ENCODE measurements around the gene MELTF.

Gene MELTF

GRCh38 chr3:197030379-197031314 lies 1.0 kb upstream of the MELTF start:
- H3K27ac Mint-ChIP-seq: peak overlapping the region; percentile 32
- no peaks in the 10 kb centered on the region for H3K9me3 Mint-ChIP-seq
- peak overlapping the region; percentile 73 for H3K4me3 Mint-ChIP-seq
- ATAC-seq: no peak
- no peak for DNase-seq (ENCODE audit: low spot score in 2 of 2)
- H3K36me3 Mint-ChIP-seq: no peaks in the 10 kb centered on the region
- H3K4me1 Mint-ChIP-seq: no peaks in the 10 kb centered on the region

GRCh38 chr3:197028728-197029510 lies 698 bp downstream of the MELTF start:
- H3K36me3 Mint-ChIP-seq: no peaks in the 10 kb centered on the region
- peak overlapping the region; percentile 64 for H3K27ac Mint-ChIP-seq
- H3K9me3 Mint-ChIP-seq: no peaks in the 10 kb centered on the region
- no peaks in the 10 kb centered on the region for H3K4me1 Mint-ChIP-seq
- H3K4me3 Mint-ChIP-seq: peak overlapping the region; percentile 73
- ATAC-seq: peak; percentile 45
- DNase-seq (ENCODE audit: low spot score in 2 of 2): no peak

- Mint-ChIP-seq H3K9me3 (no peaks in the 10 kb centered on the region), H3K4me3 (peak overlapping the region; percentile 73), H3K36me3 (no peaks in the 10 kb centered on the region), H3K4me1 (peaks cover 6% of the 10 kb centered on the region), H3K27ac (no peak overlapping the region)
- no peak for ATAC-seq
- DNase-seq (ENCODE audit: low spot score in 2 of 2): peak in 1 of 2 donors; percentile 53
These were observed 1.5 kb downstream of the MELTF start for GRCh38 chr3:197027896-197028727.

- DNase-seq (ENCODE audit: low spot score in 2 of 2) (peak in 1 of 2 donors; percentile 48), ATAC-seq (no peak)
- Mint-ChIP-seq H3K4me1 (peaks cover 8% of the 10 kb centered on the region), H3K36me3 (no peaks in the 10 kb centered on the region), H3K27ac (no peak overlapping the region), H3K4me3 (no peak overlapping the region), H3K9me3 (no peaks in the 10 kb centered on the region)
These were observed 2.3 kb downstream of the MELTF start for GRCh38 chr3:197027151-197027895.

- Mint-ChIP-seq H3K4me3 (no peak overlapping the region), H3K9me3 (no peaks in the 10 kb centered on the region), H3K36me3 (no peaks in the 10 kb centered on the region), H3K27ac (no peak overlapping the region), H3K4me1 (peaks cover 8% of the 10 kb centered on the region)
- DNase-seq (ENCODE audit: low spot score in 2 of 2) (no peak), ATAC-seq (no peak)
These were observed 3.1 kb downstream of the MELTF start for GRCh38 chr3:197026481-197026866.

- Mint-ChIP-seq H3K9me3 (no peaks in the 10 kb centered on the region), H3K36me3 (no peaks in the 10 kb centered on the region), H3K4me3 (no peak overlapping the region), H3K27ac (no peak overlapping the region), H3K4me1 (peaks cover 8% of the 10 kb centered on the region)
- ATAC-seq: no peak
- DNase-seq (ENCODE audit: low spot score in 2 of 2): no peak
These were observed 3.7 kb downstream of the MELTF start for GRCh38 chr3:197025736-197026480.

- Mint-ChIP-seq H3K27ac (peak overlapping the region; percentile 37), H3K36me3 (no peaks in the 10 kb centered on the region)
These were observed 4.5 kb downstream of the MELTF start for GRCh38 chr3:197024881-197025735.

GRCh38 chr3:197023998-197024651 lies 5.5 kb downstream of the MELTF start:
- Mint-ChIP-seq H3K9me3 (no peaks in the 10 kb centered on the region), H3K4me3 (peak overlapping the region; percentile 49), H3K4me1 (peaks cover 8% of the 10 kb centered on the region), H3K36me3 (no peaks in the 10 kb centered on the region), H3K27ac (peak overlapping the region; percentile 37)
- DNase-seq (ENCODE audit: low spot score in 2 of 2): no peak
- ATAC-seq: no peak

More at GRCh38 chr3:197024881-197025735, 4.5 kb downstream of the MELTF start:
- Mint-ChIP-seq H3K4me1 (peaks cover 8% of the 10 kb centered on the region), H3K9me3 (no peaks in the 10 kb centered on the region), H3K4me3 (no peak overlapping the region)
- no peak for ATAC-seq
- no peak for DNase-seq (ENCODE audit: low spot score in 2 of 2)

GRCh38 chr3:197023241-197023997 lies 6.2 kb downstream of the MELTF start:
- DNase-seq (ENCODE audit: low spot score in 2 of 2) (no peak), ATAC-seq (peak; percentile 44)
- Mint-ChIP-seq H3K4me3 (peak overlapping the region; percentile 49), H3K36me3 (no peaks in the 10 kb centered on the region), H3K27ac (peak overlapping the region; percentile 29), H3K9me3 (no peaks in the 10 kb centered on the region), H3K4me1 (peaks cover 8% of the 10 kb centered on the region)

- Mint-ChIP-seq H3K4me1 (peaks cover 8% of the 10 kb centered on the region), H3K36me3 (no peaks in the 10 kb centered on the region), H3K9me3 (no peaks in the 10 kb centered on the region), H3K4me3 (peak overlapping the region; percentile 49), H3K27ac (peak overlapping the region; percentile 29)
- ATAC-seq (no peak), DNase-seq (ENCODE audit: low spot score in 2 of 2) (no peak)
These were observed 7.0 kb downstream of the MELTF start for GRCh38 chr3:197022405-197023231.

- no peak for DNase-seq (ENCODE audit: low spot score in 2 of 2)
- H3K36me3 Mint-ChIP-seq: no peaks in the 10 kb centered on the region
- no peaks in the 10 kb centered on the region for H3K9me3 Mint-ChIP-seq
- no peak overlapping the region for H3K4me3 Mint-ChIP-seq
- no peak for ATAC-seq
- peaks cover 8% of the 10 kb centered on the region for H3K4me1 Mint-ChIP-seq
- no peak overlapping the region for H3K27ac Mint-ChIP-seq
These were observed 7.8 kb downstream of the MELTF start for GRCh38 chr3:197021729-197022404.

All from stimulated activated effector memory CD8-positive, alpha-beta T cell treated with anti-CD3 and anti-CD28 coated beads, Interleukin-12 subunit alpha, Interleukin-12 subunit beta, amount 100 ng/mL, for 72 hours (primary cell).